HEK293T (cell line): ENCODE measurements around the gene CD300C.

ENCODE experiments used
- CTCF ChIA-PET: fragments of 350-600 bp; formaldehyde crosslinking; extraction: SDS; loops from one replicate; lab custom pipeline; 2021; ENCODE audit warnings: antibody characterized with exemption, inconsistent platforms; lab: Yijun Ruan, JAX
- POLR2A ChIA-PET: fragments of 350-600 bp; formaldehyde crosslinking; extraction: SDS; loops from one replicate; lab custom pipeline; 2020; ENCODE audit warnings: antibody characterized with exemption, inconsistent platforms; lab: Yijun Ruan, JAX
- DNase-seq: peaks from one replicate; pipeline ENCODE4 v3.0.0; 2012; ENCODE audit warnings: mixed read lengths; ENCODE audit errors: extremely low spot score
- ARNT ChIP-seq: fragments of 450-650 bp; IDR thresholded peaks from 2 replicates; pipeline ENCODE4 v1.6.1; 2017; ENCODE audit warnings: mild to moderate bottlenecking
- BHLHE40 ChIP-seq: fragments of 450-650 bp; IDR thresholded peaks from 2 replicates; pipeline ENCODE4 v1.6.1; 2016; ENCODE audit warnings: mild to moderate bottlenecking, moderate library complexity, borderline replicate concordance
- CTBP1 ChIP-seq: fragments of 450-650 bp; IDR thresholded peaks from 2 replicates; pipeline ENCODE4 v1.6.1; 2016; ENCODE audit warnings: borderline replicate concordance
- ELF4 ChIP-seq: fragments of 450-650 bp; IDR thresholded peaks from 2 replicates; pipeline ENCODE4 v1.6.1; 2017; ENCODE audit warnings: antibody characterized with exemption
- FOXA1 ChIP-seq: fragments of 450-650 bp; IDR thresholded peaks from 2 replicates; pipeline ENCODE4 v1.6.1; 2016; ENCODE audit warnings: mild to moderate bottlenecking
- FOXK2 ChIP-seq: fragments of 450-650 bp; IDR thresholded peaks from 2 replicates; pipeline ENCODE4 v1.6.1; 2016; ENCODE audit warnings: mild to moderate bottlenecking
- FOXM1 ChIP-seq: fragments of 450-650 bp; IDR thresholded peaks from 2 replicates; pipeline ENCODE4 v1.6.1; 2017; ENCODE audit warnings: mild to moderate bottlenecking, borderline replicate concordance
- HDGF ChIP-seq: fragments of 450-650 bp; IDR thresholded peaks from 2 replicates; pipeline ENCODE4 v1.6.1; 2017; ENCODE audit warnings: antibody characterized with exemption, borderline replicate concordance
- L3MBTL2 ChIP-seq: fragments of 450-650 bp; conservative IDR thresholded peaks from 2 replicates; pipeline ENCODE4 v1.6.1; 2016; ENCODE audit warnings: mild to moderate bottlenecking
- LEF1 ChIP-seq: fragments of 450-650 bp; IDR thresholded peaks from 2 replicates; pipeline ENCODE4 v1.6.1; 2017; ENCODE audit warnings: mild to moderate bottlenecking, borderline replicate concordance
- NFRKB ChIP-seq: fragments of 450-650 bp; IDR thresholded peaks from 2 replicates; pipeline ENCODE4 v1.6.1; 2016; ENCODE audit warnings: mild to moderate bottlenecking, moderate library complexity
- SP1 ChIP-seq: fragments of 450-650 bp; IDR thresholded peaks from 2 replicates; pipeline ENCODE4 v1.6.1; 2017
- SUZ12 ChIP-seq: fragments of 450-650 bp; IDR thresholded peaks from 2 replicates; pipeline ENCODE4 v1.6.1; 2016; ENCODE audit warnings: mild to moderate bottlenecking
- TARDBP ChIP-seq: fragments of 450-650 bp; IDR thresholded peaks from 2 replicates; pipeline ENCODE4 v1.6.1; 2016
- ZNF384 ChIP-seq: fragments of 450-650 bp; IDR thresholded peaks from 2 replicates; pipeline ENCODE4 v1.6.1; 2016
- TF ChIP-seq, protein P1 (sequence below): fragments of 450-650 bp; IDR thresholded peaks from 2 replicates; pipeline ENCODE4 v1.6.1; 2016

The CD300C gene

DNA sequence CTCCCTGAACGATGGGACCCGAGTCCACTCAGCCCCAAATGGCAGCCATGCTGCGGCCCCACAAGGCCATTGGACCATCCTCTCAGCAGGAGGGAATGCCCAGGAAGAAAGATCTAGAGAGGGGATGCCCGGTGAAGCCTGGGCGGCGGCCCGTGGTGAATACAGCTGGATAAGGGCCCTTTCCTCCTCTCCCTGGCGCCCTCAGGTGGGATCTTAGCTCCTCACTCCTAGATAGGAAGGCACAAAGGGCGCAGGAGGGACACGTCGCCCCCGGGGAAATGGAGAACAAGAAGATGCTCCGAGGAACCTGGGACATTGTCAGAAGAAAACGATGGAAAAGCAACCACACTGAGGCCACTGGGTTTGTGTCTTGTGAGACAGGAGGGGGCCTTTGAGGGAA, 2.5 kb downstream of the CD300C start:
- ChIA-PET POLR2A (no interaction called here), CTCF (interaction anchor here (1.1 kb wide), 1 partner anchor 23 kb away, joined by 4 read pairs; no protein-coding TSS in a partner anchor)
- DNase-seq = no peak
- TF ChIP-seq CTBP1 (no peak), FOXM1 (no peak), SP1 (no peak), BHLHE40 (no peak), FOXA1 (no peak)

DNA sequence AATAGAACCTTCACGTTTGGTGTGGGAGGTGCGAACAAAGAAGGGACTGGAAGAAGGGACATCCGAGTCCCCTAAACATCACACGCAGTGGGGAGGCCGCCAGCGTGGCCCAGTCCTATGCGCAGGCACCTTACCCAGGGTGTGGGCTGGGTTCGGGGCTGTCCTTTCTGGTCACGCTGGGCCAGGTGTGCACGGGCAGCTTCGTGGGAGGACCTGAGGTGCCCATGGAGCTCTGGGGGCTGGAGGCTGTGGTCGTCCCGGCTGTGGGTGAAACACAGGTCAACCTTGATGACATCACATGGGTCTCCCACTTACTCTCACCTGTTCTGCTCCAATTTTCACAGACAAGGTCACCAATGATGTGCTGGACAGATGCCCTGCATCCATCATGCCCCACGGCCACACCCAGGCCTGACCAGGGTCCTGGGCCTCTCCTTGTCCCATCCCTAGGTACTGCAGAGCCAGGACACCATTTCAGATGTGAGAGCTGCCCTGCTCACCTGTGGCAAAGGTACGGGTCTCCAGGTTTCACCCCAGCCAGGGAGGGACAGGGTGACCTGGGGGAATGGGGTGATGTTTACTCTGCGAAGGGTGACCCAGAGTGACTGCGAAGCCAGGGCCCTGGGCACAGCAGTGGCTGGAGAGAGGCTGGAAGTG, 3.1 kb downstream of the CD300C start:
- TF ChIP-seq SUZ12 (no peak), LEF1 (no peak), ELF4 (no peak), NFRKB (no peak), HDGF (no peak), ARNT (no peak), ZNF384 (no peak), FOXM1 (no peak), FOXK2 (no peak), FOXA1 (no peak), TARDBP (no peak)
- TF ChIP-seq, protein P1, sequence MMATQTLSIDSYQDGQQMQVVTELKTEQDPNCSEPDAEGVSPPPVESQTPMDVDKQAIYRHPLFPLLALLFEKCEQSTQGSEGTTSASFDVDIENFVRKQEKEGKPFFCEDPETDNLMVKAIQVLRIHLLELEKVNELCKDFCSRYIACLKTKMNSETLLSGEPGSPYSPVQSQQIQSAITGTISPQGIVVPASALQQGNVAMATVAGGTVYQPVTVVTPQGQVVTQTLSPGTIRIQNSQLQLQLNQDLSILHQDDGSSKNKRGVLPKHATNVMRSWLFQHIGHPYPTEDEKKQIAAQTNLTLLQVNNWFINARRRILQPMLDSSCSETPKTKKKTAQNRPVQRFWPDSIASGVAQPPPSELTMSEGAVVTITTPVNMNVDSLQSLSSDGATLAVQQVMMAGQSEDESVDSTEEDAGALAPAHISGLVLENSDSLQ = no peak
- DNase-seq = no peak
- ChIA-PET POLR2A (no interaction called here), CTCF (no interaction called here)

DNA sequence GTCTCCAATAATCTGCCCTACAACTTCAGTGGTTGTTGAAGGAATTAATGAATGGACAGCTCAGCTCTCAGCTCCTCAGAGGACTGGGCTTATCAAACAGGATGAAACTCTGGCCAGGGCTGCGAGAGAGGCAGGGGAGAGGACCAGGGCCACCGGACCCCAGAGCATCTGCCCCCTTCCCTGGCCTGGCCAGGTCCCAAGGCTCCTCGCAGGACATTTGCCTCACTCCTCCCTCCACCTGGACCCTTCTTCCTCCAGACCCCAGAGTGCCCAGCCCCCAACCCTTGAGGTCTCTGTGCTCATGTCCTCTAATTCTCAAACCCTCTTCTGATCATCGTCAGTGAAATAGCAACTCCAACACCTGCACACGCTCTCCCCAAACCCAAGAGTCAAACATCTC, 3.7 kb downstream of the CD300C start:
- POLR2A ChIA-PET = no interaction called here
- TF ChIP-seq ZNF384 (no peak), NFRKB (no peak), TARDBP (no peak), ARNT (no peak), BHLHE40 (no peak), FOXM1 (no peak), L3MBTL2 (no peak), HDGF (no peak), FOXK2 (no peak), LEF1 (no peak), ELF4 (no peak), CTBP1 (no peak)
- CTCF ChIA-PET = no interaction called here
- no peak for DNase-seq

DNA sequence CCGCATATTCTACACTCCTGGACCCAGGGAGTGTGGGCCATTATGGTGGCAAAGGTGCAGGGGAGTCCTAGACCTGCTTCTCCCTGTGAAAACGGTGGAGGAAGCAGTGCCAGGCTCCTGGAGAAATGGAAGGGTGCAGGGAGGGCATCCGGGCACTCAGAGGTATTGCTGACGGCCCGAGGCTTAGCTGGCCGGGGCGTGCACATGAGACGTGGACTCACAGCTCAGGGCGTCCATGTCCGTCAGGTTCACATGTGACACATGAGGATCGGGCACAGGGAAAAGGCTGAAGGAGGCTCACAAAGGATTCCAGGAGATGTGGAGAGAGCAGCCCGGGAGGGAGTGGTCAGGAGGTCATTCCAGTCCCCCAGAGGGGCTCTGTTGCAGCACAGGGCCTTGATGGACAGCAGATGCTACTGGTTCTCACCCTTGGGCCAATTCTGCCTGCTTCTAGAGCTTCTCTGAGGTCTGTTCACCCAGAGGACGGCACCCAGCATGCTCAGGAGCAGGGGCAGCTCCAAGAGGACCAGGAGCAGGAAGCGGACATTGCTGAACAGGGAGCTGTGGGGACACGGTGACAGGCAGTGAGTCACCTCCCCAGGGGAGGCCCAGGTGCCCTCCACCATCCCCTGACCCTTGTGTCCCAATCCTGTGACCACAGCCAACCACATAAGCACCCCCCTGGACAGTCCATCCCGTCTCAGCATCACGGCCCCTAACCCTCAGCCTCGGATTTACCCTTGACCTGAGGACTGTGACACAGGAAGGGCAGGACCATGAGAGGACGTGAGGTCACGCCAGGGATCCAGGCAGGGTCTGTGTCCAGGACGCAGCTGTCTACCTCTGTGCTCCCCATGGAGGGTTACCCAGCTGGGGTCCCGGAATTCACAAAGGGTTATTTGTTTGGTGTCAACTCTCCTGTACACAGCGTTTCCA, 4.5 kb downstream of the CD300C start:
- ChIA-PET CTCF (no interaction called here), POLR2A (no interaction called here)
- DNase-seq = no peak
- TF ChIP-seq SUZ12 (no peak), FOXA1 (no peak)

DNA sequence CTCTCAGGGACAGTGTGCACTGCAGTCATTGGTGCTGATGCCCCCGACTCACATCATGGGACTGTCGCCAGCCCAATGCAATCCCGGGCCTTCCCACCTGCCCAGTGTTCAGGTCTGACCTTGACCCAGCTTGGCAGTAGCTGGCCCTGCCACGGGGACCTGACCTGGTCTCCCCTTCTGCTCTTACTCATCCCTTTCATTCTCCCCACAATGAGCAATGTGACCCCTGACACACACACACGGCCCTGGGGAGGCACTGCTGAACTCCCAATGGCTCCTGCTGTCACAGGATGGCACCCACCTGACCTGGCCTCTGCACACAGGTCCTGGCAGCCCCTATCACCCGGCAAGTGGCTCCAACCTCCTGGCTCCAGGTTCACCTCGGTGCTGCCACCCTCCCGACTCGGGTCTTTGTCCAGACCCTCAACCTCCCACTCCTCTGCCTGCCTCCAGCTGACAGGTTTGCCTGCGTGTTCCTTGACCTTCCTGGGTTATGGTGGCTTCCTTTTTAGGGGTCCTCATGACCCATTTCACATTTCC, 6.6 kb downstream of the CD300C start:
- ChIA-PET CTCF (no interaction called here), POLR2A (no interaction called here)
- no peak for DNase-seq
- TF ChIP-seq FOXM1 (no peak), SP1 (no peak), CTBP1 (no peak), L3MBTL2 (no peak), FOXK2 (no peak), LEF1 (no peak), ELF4 (no peak), ARNT (no peak), HDGF (no peak), NFRKB (no peak), ZNF384 (no peak), BHLHE40 (no peak), TARDBP (no peak), FOXA1 (no peak), SUZ12 (no peak)
- TF ChIP-seq, protein P1 = no peak

DNA sequence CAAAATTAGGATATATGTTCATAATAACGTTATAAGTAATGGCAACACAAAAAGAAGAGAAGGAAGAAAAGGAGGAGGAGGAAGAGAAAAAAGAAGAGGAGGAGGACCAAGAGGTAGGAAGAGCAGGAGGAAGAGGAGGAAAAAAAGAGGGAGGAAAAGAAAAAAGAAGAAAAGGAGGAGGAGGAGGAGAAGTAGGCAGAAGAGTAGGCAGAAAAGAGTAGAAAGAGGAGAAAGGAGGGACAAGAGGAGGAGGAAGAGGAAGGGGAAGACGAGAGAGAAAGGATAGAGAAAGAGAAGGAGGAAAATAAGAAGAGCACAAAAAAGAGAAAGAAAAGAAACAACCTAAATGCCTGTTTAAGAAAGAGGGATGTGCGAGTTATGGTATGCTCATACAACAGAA, 9.0 kb downstream of the CD300C start:
- POLR2A ChIA-PET = interaction anchor here (0.9 kb wide), 1 partner anchor 9 kb away, joined by 3 read pairs; no protein-coding TSS in a partner anchor
- CTCF ChIA-PET = no interaction called here
- DNase-seq = no peak
- no peak for TF ChIP-seq TARDBP
- no peak for TF ChIP-seq LEF1
- no peak for TF ChIP-seq CTBP1
- no peak for TF ChIP-seq FOXK2
- TF ChIP-seq BHLHE40 = no peak
- TF ChIP-seq, protein P1 = no peak
- TF ChIP-seq HDGF = no peak
- no peak for TF ChIP-seq FOXM1
- no peak for TF ChIP-seq FOXA1
- no peak for TF ChIP-seq ZNF384
- TF ChIP-seq SP1 = no peak
- TF ChIP-seq L3MBTL2 = no peak
- TF ChIP-seq SUZ12 = no peak
